ENCODE data around the gene UBR1.

GRCh38 chr15:43046484-43046883 is 59.4 kb downstream of the UBR1 start:
- TF ChIP-seq, protein P1, sequence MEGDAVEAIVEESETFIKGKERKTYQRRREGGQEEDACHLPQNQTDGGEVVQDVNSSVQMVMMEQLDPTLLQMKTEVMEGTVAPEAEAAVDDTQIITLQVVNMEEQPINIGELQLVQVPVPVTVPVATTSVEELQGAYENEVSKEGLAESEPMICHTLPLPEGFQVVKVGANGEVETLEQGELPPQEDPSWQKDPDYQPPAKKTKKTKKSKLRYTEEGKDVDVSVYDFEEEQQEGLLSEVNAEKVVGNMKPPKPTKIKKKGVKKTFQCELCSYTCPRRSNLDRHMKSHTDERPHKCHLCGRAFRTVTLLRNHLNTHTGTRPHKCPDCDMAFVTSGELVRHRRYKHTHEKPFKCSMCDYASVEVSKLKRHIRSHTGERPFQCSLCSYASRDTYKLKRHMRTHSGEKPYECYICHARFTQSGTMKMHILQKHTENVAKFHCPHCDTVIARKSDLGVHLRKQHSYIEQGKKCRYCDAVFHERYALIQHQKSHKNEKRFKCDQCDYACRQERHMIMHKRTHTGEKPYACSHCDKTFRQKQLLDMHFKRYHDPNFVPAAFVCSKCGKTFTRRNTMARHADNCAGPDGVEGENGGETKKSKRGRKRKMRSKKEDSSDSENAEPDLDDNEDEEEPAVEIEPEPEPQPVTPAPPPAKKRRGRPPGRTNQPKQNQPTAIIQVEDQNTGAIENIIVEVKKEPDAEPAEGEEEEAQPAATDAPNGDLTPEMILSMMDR (IDR thresholded peaks at IDR 0.05) = no peak
- TF ChIP-seq EZH2 (IDR thresholded peaks at IDR 0.05) = no peak
